PFSK-1 (cell line): ENCODE measurements around the gene TMEM185B.

Experiments
- POLR2AphosphoS5 ChIP-seq: IDR thresholded peaks from 2 replicates; pipeline ENCODE4 v1.6.1; 2012; ENCODE audit warnings: low read depth, mild to moderate bottlenecking, control low read depth, low read length, moderate library complexity
- REST ChIP-seq, 2 experiments: IDR thresholded peaks; 2 replicates each; pipeline versions ENCODE4 v1.6.1 to v1.8.0; 2011 to 2012; ENCODE audit warnings: low read depth in 2 of 2, low read length in 2 of 2, control low read depth in 1 of 2, inconsistent platforms in 1 of 2, mild to moderate bottlenecking in 1 of 2, moderate library complexity in 1 of 2; ENCODE audit not compliant: insufficient read depth in 1 of 2
- SIN3A ChIP-seq: IDR thresholded peaks from 2 replicates; pipeline ENCODE4 v1.6.1; 2012; ENCODE audit warnings: mild to moderate bottlenecking, low read length, moderate library complexity, borderline replicate concordance; ENCODE audit not compliant: insufficient read depth
- TAF1 ChIP-seq: IDR thresholded peaks from 2 replicates; pipeline ENCODE4 v1.6.1; 2012; ENCODE audit warnings: low read length, control low read depth, borderline replicate concordance; ENCODE audit not compliant: insufficient read depth

- no peak for TF ChIP-seq REST (IDR thresholded peaks at IDR 0.05; ENCODE audit: insufficient read depth in 1 of 2, low read depth in 2 of 2, low read length in 2 of 2)
- TF ChIP-seq POLR2AphosphoS5, result no peak
- no peak for TF ChIP-seq TAF1
- TF ChIP-seq SIN3A, result no peak
These were observed 41.1 kb downstream of the TMEM185B start for GRCh38 chr2:120182019-120182560.
